SK-N-MC (cell line): ENCODE measurements around the gene CD1D.

Experiments
- EZH2 ChIP-seq: fragments of 200-600 bp; sonication (generic); IDR thresholded peaks from one replicate; pipeline ENCODE4 v1.6.1; 2017; ENCODE audit warnings: antibody characterized with exemption
- FOXP2 ChIP-seq: optimal IDR thresholded peaks from 2 replicates; pipeline ENCODE3; 2011; ENCODE audit warnings: mild to moderate bottlenecking, moderate library complexity; ENCODE audit not compliant: insufficient read depth; ENCODE audit errors: extremely low read length, control extremely low read depth
- POLR2AphosphoS5 ChIP-seq: IDR thresholded peaks from 2 replicates; pipeline ENCODE4 v1.6.1; 2012; ENCODE audit warnings: mild to moderate bottlenecking, low read depth, low read length, borderline replicate concordance

- TF ChIP-seq POLR2AphosphoS5 (no peak), EZH2 (no peak), FOXP2 (no peak)
Observed at GRCh38 chr1:158177700-158178450, 2.8 kb upstream of the CD1D start.
